ACHN (cell line): Measurements from ENCODE around the gene CARMIL1.

ENCODE experiments used
- DNase-seq: peaks from one replicate; pipeline ENCODE4 v3.0.0-alpha.2; 2015
- in situ Hi-C: cut with HindIII; loops from 2 replicates; pipeline ENCODE4 v1.10.0; 2017; ENCODE audit warnings: low sequenced_read_pairs, low pct_ligation_motif_present, low pct_unique_long_range_greater_than_20kb

The CARMIL1 gene

GRCh38 chr6:25629198-25629576 lies 350.0 kb downstream of the CARMIL1 start:
- no peak for DNase-seq
- in situ Hi-C loops, result no loop called here

GRCh38 chr6:25630508-25631278 lies 351.5 kb downstream of the CARMIL1 start:
- in situ Hi-C loops, result no loop called here
- no peak for DNase-seq

DNA sequence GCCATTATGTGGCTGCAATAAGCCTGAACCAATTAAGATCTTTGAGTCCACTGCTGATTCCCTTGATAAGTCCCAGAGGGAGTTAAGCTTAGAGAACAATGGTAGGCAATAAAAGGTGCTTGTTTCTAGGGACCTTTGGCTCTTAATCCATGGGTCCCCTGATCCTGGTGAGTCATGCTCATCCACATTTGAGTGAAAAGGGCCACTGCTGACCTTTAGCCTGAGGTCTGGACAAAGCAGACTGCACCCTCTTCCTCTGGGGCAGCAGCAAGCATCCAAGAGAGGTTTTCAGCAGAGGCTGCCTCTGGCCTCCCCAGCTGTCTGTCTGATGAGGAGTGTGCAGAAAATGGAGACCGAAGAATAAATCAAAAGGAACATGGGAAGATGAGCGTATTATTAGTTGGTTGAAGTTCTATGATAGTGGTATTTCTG lies 356.7 kb downstream of the CARMIL1 start:
- DNase-seq, result no peak
- in situ Hi-C loops, result no loop called here

- DNase-seq, result no peak
- in situ Hi-C loops, result no loop called here
Measured at GRCh38 chr6:25637211-25637610, 358.0 kb downstream of the CARMIL1 start.

DNA sequence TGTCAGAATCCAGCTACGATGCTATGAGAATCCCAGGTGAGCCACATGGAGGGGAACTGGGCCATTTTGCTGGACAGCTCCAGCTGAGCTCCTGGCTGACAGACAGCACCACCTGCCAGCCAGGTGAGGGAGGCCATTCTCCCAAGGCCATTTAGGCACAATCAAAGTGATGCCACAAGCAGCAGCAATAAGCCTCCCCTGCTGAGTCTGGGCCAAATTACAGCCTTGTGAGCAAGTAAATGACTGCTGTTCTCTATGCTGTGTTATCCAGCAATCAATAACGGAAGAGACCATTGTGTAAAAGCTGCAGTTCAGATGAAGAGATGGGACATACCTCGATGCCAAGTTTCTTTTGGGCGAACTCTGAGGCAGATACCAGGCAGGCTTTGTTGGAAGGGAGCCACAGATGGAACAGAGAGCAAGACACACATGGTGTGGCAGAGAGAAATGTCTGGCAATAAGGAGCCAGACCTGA lies 358.8 kb downstream of the CARMIL1 start:
- in situ Hi-C loops, result no loop called here
- DNase-seq, result no peak

DNA sequence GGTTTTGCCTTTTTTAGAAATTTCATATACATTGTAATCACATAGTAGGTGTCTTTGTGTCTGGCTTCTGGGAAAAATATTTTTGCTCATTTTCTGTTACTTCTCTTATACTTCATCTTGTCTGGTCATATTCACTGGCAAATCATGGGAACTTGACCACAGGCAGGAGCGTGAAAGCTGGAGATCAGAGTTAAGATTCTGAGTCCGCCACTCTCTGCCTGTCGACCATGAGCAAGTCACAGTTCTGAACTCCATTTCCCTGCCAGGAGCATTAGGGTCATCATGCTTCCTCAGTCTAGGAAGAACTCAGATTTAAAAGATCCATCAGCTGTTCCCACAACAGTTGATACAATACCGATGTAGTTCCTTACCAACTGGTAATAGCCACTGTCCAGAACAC lies 360.5 kb downstream of the CARMIL1 start:
- in situ Hi-C loops, result no loop called here
- DNase-seq, result no peak

DNA sequence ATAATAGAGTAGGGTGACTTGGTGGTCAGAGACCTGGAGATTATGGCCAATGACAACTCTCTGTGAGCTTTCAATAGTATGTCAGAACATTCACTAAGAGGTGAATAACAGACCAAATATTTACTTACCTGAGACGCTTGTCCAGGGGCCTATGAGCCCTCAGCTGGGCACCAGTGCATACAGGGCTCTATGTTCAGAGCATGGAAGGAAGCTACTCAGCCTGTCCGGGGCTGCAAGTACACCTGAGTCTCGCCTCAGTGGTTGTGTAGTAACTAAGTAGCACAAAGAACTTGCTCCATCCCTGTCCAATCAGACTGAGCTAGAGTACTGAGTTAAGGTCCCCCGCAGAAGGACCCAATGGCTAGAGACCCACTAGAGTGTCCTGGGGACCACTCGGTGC lies 361.3 kb downstream of the CARMIL1 start:
- in situ Hi-C loops, result no loop called here
- DNase-seq, result no peak

DNA sequence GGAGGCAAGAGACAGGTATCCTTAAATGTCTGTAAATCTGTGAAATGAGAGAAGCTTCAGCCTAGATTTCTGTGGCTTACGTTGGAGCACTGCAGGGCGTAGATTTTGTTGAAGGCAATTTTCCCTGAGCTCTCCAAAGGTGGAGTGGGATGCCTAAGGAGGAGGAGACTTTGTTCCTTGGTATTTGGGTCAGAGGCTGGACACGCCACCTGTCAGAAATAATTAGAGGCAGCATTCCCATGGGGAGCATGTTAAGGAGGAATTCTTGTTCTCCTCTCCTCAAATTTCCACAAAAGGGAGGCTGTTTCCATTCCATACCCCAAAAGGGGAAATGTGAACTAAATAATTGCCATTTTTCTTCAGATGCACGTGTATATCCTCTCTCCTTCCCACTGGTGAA lies 361.7 kb downstream of the CARMIL1 start:
- in situ Hi-C loops, result no loop called here
- no peak for DNase-seq

- in situ Hi-C loops, result no loop called here
Measured at GRCh38 chr6:25641377-25641776, 362.2 kb downstream of the CARMIL1 start.

DNA sequence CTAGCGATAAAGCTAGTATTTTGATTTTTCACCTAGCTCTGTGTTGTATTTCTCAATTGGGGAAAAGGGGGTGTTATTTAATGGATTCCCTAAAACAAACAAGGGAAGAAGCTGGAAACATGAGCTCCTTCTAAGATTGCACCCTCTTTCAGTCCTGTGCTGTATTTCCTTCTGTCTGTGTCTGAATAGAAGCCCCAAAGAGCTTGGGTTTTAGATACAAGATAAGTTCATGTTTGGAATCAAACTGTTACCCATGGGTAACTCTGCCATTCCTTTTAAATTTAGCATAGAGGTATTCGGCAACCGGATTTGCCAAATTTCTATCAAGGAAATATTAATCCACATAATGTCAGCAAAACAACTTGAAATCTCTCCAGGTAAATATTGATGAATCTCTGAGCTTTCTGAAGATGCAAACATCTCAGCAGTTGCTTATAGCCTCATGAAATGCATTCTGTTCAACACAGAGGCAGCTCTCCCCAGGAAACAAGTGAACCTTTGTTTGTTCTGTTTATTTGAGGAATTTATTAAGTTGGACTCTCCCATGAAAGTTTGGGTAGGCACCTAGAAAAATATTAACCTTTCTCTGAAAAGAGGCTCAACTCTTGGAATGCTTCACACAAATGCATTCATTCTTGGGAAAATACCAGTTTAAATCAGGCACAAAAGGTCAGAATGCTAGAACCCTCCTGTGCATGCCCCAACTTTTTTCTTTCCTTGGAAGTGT lies 362.9 kb downstream of the CARMIL1 start:
- no peak for DNase-seq
- in situ Hi-C loops, result no loop called here

More at GRCh38 chr6:25641377-25641776, 362.2 kb downstream of the CARMIL1 start:
- DNase-seq, result no peak

- in situ Hi-C loops, result no loop called here
- no peak for DNase-seq
Measured at GRCh38 chr6:25642667-25643328, 363.6 kb downstream of the CARMIL1 start.

DNA sequence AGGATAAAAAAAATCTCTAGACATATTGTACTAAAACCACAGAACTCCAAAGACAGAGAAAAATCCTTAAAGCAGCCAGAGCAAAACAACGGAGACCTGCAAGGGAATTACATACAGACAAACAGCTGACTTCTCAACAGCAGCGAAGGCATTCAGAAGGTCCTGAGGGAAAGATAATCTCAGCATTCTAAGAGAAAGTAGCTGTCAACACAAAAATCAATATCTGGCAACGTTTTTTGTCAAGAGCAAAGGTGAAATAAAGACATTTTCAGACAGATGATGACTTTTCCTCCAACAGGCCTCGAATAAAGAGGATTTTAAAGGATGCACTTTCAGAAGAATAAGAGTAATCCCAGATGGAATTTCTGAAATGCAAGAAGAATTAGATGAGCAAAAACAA lies 366.7 kb downstream of the CARMIL1 start:
- no peak for DNase-seq
- in situ Hi-C loops, result no loop called here

DNA sequence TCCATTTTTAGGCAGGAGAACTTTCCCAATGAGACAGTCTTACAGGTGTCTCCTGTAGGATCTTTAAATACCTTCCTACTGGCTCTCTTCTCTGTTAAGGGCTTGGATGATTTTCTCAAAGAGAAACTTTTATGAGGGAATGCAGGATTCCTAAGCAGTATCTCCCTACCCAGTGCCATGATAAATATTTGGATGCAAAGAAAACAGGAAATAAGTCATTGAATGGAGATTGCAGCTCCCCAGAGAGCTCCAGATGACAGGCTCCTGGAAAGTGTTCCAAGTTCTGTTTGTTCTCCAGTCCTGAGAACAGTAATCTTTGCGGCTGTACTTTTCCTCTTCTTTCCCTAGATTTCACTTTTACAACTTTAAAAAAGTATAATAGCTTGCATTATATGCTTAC lies 370.4 kb downstream of the CARMIL1 start:
- DNase-seq, result no peak
- in situ Hi-C loops, result no loop called here

GRCh38 chr6:25652007-25652515 lies 372.9 kb downstream of the CARMIL1 start, which contains the start of gene SCGN:
Gene SCGN, plus strand, starts transcription at chr6:25652215. Its CDS starts 189 bp downstream, at chr6:25652404.
- DNase-seq, result peak; percentile 76
- in situ Hi-C loops, result no loop called here

GRCh38 chr6:25655723-25656122 lies 376.5 kb downstream of the CARMIL1 start:
- no peak for DNase-seq
- in situ Hi-C loops, result no loop called here

GRCh38 chr6:25659633-25660368 lies 380.6 kb downstream of the CARMIL1 start:
- DNase-seq, result no peak
- in situ Hi-C loops, result no loop called here

- DNase-seq, result peak; percentile 78
- in situ Hi-C loops, result no loop called here
Measured at GRCh38 chr6:25660512-25660911, 381.3 kb downstream of the CARMIL1 start.

- DNase-seq, result no peak
- in situ Hi-C loops, result no loop called here
Measured at GRCh38 chr6:25661129-25661779, 382.1 kb downstream of the CARMIL1 start.
